ENCODE measurements around the gene HSD17B4. TPM values are rescaled to one million over a fixed set of nuclear protein-coding genes. Genes with fewer than 3 reads are reported as not detected.

Gene HSD17B4
- total RNA-seq, 1 donor from 2014 or later = 315 TPM

GRCh38 chr5:119537704-119538103 lies 85.4 kb downstream of the HSD17B4 start:
- intact Hi-C loops (cut with DNase I) = no loop called here
- ATAC-seq (ENCODE audit: poor library complexity) (no peak), DNase-seq (no peak)

DNA sequence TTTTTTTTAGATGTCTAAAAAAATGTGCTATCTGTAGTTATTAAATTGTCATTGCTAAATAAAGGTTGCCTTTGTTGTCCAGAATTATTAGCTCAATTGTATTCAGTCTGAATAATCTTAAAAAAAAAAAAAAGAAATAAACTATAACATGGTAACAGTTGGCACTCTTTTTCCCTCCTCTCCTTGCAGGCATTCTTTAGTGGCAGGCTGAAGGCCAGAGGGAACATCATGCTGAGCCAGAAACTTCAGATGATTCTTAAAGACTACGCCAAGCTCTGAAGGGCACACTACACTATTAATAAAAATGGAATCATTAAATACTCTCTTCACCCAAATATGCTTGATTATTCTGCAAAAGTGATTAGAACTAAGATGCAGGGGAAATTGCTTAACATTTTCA lies 89.4 kb downstream of the HSD17B4 start:
- DNase-seq (no peak), ATAC-seq (ENCODE audit: poor library complexity) (no peak)
- intact Hi-C loops (cut with DNase I) = no loop called here

GRCh38 chr5:119551819-119552218 lies 99.5 kb downstream of the HSD17B4 start:
- DNase-seq = no peak
- intact Hi-C loops (cut with DNase I) = no loop called here
- no peak for ATAC-seq (ENCODE audit: poor library complexity)

GRCh38 chr5:119554597-119554996 lies 102.3 kb downstream of the HSD17B4 start:
- peak; percentile 74 for ATAC-seq (ENCODE audit: poor library complexity)
- DNase-seq = no peak
- intact Hi-C loops (cut with DNase I) = no loop called here

DNA sequence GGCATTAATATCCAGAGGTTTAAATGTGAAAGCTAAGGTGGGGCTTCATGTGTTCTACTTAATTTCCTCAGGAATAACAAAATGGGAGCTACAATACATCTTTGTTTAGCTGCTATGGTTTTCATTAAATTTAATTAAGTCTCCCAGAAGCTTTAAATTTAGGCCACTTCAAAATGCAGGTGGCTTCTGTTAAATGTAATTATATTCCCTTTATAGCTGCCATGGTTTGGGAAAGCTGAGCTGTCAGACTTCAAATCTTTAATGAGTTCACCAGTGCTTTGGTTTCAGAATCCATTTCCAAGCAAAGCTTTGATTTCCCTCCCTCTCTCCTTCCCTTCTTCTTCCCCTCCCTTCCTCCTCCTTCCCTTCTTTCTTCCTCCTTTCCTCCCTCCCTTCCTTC lies 118.6 kb downstream of the HSD17B4 start:
- intact Hi-C loops (cut with DNase I) = no loop called here
- ATAC-seq (ENCODE audit: poor library complexity) (no peak), DNase-seq (no peak)

GRCh38 chr5:119578937-119579336 lies 126.6 kb downstream of the HSD17B4 start:
- no peak for DNase-seq
- intact Hi-C loops (cut with DNase I) = no loop called here
- ATAC-seq (ENCODE audit: poor library complexity) = no peak

DNA sequence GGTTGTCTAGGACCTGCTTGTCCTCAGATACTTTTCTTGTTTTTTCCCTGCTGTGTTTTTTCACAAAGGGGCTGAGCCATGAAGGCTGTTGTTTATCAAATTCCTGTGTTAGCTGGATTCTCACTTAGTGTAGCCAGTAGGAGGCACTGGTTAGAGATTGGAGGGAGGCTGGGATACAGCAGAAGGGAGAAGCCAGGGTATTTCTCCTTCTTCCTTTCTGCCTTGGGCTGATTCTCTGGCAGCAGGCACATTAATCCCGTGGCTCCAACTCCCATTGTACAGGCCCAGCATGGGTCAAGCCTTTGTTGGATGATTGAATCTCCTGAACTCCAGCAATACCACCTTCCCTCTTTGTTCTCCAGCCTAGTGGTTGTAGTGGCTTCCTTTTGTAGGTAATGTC lies 130.7 kb downstream of the HSD17B4 start:
- no peak for DNase-seq
- intact Hi-C loops (cut with DNase I) = no loop called here
- ATAC-seq (ENCODE audit: poor library complexity) = no peak

GRCh38 chr5:119583684-119584083 lies 131.4 kb downstream of the HSD17B4 start:
- ATAC-seq (ENCODE audit: poor library complexity) = no peak
- DNase-seq = no peak
- intact Hi-C loops (cut with DNase I) = no loop called here

Other genes starting within 250 kb of the HSD17B4 start
- gene TNFAIP8, start 96.5 kb upstream of the HSD17B4 start, total RNA-seq = 13.6 TPM
- not detected for gene FAM170A, start 177.1 kb downstream of the HSD17B4 start, total RNA-seq